Measurements from ENCODE around the gene MYO9A.

MYO9A gene, protein sequence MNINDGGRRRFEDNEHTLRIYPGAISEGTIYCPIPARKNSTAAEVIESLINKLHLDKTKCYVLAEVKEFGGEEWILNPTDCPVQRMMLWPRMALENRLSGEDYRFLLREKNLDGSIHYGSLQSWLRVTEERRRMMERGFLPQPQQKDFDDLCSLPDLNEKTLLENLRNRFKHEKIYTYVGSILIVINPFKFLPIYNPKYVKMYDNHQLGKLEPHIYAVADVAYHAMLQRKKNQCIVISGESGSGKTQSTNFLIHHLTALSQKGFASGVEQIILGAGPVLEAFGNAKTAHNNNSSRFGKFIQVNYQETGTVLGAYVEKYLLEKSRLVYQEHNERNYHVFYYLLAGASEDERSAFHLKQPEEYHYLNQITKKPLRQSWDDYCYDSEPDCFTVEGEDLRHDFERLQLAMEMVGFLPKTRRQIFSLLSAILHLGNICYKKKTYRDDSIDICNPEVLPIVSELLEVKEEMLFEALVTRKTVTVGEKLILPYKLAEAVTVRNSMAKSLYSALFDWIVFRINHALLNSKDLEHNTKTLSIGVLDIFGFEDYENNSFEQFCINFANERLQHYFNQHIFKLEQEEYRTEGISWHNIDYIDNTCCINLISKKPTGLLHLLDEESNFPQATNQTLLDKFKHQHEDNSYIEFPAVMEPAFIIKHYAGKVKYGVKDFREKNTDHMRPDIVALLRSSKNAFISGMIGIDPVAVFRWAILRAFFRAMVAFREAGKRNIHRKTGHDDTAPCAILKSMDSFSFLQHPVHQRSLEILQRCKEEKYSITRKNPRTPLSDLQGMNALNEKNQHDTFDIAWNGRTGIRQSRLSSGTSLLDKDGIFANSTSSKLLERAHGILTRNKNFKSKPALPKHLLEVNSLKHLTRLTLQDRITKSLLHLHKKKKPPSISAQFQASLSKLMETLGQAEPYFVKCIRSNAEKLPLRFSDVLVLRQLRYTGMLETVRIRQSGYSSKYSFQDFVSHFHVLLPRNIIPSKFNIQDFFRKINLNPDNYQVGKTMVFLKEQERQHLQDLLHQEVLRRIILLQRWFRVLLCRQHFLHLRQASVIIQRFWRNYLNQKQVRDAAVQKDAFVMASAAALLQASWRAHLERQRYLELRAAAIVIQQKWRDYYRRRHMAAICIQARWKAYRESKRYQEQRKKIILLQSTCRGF (N-terminal part only)

DNA sequence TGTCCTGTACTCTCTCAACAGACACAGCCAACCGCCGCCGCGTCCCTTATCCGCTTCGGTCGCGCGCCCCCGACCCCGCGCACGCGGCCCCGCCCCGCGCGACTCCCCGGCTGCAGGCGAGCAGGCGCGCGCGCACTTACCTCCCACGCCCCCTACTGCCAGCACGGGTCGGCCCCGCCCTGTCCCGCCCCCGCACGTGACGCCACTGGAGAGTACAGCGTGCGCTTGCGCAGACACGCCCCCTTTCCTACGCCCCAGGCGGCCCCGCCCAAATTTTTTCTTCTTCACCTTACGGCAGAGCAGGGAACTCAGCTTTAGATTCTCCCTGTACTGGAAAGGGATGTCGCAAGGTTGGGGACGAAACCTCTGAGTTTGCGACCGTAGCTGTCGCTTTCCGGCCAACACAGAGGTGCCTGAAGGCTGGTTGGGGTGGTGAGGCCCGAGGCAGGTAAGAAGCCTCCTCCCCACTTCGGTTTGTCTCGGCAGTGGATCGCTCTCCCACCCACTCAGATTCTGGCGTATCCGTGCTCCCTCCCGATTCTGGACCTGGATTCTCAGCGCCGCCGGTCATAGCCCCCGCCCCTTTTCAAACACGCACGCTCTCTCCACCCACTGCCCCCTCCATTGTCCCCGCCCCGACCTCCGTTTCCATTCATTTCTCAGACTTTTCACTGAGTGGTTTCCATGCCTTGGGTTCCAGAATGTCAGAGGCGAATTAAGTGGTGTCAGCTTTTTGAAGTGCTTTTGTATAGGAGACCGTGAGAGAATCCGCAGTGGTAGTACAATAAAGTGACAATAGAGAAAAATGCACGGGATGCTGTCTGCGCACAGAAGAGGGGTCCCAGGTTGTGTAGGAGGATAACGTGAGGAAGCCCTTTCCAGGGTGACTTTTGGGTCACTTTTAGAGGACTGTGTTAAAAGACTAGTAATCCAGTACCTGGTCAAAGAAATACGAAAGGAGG, at the start of gene MYO9A, which contains the start of gene SENP8:
Gene MYO9A (minus strand): TSS at position 134 of the 962 bp plus-strand sequence. CDS start 71,587 bp downstream, outside the sequence.
Gene SENP8 (plus strand): TSS at position 387 of the 962 bp plus-strand sequence. CDS start 21,221 bp downstream, outside the sequence.
- peak; percentile 58 for FAIRE-seq

DNA sequence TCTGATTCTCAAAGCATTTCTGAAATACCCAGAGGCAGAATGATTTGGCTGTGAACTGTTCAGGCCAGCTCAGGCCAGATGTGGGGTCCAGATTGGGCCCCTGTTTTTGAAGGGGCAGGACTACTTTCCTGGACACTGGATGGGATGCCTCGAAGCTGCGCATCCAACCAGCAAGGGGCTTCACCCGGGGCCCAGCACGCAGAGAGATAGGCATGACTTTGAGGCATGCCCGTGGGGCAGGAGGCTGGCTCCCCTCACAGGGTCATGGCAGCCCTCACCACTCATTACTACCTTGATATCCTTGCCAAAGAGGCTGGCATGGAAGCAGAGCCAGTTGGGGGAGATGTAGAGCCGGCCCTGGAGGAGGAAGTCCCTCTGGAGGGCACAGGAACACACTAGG, 49.5 kb upstream of the MYO9A start:
- FAIRE-seq, result no peak

DNA sequence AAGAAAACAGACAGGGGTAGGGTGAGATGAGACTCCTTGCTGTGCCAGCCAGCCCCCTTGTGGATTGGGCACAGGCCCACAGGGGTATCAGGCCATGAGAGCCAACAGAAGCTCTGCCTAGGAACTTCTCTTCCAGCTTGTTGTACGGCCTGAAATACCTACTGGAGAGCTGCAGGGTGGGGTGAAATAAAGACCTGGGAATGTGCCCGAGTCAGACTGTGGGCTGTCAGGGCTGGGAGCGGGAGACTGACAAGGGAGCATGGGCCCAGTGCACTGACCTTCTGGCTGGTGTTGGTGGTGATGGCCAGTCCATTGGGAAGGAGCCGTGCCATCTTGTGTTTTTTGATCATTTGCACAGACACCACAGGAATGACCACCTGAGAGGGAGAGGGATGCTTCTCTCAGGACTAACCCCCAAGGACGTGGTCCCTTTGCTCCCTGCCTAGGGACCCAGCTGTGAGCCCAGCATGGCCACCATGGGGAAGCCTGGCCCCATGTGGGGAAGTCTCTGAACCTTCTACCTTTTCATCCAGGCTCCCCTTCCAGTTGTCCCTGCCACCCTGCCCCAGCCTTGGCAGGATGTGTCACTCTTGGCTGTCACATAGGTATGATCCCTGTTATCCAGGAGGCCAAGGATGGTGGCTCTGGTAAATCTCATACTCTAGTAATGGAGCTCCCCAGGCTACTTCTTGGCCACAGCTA, 48.9 kb upstream of the MYO9A start:
- no peak for FAIRE-seq

DNA sequence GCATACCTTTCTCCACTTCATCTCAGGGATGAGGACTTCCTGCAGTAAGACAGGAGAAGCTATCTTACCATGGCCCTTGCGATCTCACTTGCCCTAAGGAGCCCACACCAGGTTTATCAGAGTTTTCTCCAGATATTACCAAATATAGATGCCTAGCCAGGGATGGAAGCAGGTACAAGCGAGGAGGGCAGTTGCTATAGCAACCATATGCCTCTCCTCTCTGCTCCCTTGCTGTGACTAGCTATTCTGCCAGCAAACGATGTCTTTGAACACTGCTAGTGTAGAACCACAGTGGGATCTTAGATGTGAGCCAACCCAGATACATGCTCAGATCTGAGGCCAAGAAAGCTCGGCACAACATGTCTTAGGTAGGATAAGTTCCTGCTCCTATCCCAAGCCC, 45.8 kb upstream of the MYO9A start:
- no peak for FAIRE-seq

DNA sequence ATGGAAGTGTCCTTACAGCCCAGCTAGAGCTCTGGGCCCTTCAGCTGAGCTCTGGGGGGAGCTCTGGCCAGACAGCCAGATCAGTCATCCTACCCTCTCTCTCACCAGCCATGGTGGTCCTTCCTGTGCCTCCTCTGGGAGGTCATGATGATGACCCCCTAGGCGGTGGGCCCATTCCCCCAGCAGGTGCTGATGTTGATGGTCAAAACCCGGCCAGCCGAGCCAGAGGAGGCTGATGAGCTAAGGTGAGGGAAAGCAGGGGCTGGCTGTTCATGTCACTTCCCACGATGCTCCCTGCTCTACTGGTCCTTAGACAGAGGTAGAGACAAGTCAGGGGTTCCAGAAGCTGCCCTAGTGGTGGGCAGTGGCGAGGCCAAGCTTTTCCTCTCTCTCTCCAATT, 44.6 kb upstream of the MYO9A start:
- FAIRE-seq, result no peak

DNA sequence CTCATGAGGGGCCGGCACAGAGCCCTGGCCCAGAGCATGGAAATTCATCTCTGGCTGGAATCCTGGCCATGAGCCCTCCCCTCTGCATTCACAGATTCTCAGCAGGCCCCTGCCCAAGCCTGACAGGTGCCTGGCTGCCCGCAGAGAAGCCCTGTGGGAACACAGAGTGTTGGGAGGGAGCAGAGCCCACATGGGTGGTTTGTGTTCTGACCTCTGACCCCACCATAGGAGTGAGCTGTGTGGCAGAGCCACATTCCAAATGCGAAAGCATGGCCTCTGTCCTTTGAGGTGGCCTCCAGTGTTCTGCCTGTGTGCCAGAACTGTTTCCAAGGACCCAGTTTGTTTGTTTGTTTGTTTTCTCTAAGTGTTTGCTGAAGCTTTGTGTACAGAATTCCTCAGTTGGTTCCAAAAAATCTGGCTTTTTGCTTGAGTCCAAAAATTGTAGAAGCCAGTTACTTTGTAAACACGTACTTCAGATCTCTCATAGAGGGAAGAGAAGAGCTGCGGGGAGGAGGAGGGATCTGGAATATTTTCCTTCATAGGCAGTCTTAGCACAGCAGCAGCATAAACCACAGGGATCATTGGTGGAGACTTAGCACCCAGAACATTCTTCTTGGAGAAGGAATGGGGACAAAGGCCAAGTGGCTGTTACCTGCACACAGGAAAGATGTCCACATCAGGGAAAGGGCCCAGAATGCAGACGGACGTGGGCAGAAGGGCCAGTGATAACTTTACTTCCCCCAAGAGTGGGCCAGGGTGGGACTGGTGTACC, 43.6 kb upstream of the MYO9A start:
- no peak for FAIRE-seq

DNA sequence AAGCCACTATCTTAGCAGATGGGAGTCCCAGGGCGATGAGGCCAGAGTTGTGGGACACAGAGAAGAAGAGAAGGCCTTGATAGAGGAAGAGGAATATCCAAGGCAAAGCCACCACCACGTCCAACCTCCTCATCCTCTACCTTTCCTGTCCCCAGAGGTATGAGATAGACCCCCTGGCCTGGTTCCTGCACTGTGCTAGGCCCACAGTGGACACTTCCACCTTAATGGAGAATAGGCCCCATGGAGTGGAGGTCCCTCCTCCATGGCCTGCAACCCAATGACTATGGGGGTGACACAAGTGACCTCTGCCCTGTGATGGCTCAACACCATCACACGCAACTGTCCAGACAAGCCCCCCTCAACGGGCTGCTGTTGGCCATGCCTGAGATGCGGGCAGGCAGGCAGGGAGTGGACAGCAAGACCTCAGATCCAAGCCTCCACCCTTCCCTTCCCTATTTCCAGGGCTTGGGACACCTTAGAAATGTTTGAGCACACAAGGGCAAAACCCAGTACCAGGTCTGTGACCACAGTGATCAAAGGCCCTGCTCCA, 42.8 kb upstream of the MYO9A start:
- no peak for FAIRE-seq

DNA sequence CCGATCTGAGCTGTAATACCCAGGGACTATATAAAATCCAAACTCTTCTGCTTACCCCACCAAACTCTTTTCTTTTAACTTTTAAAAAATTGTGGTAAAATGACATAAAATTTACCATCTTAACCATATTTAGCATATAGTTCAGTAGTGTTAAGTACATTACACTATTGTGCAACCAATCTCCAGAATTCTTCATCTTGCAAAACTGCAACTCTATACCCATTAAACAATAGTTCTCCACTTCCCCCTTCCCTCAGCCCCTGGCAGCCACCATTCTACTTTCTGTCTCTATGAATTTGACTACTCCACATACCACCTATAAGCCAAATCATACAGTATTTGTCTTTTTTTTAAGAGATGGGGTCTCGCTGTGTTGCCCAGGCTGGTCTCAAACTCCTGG, 39.0 kb upstream of the MYO9A start:
- no peak for FAIRE-seq

DNA sequence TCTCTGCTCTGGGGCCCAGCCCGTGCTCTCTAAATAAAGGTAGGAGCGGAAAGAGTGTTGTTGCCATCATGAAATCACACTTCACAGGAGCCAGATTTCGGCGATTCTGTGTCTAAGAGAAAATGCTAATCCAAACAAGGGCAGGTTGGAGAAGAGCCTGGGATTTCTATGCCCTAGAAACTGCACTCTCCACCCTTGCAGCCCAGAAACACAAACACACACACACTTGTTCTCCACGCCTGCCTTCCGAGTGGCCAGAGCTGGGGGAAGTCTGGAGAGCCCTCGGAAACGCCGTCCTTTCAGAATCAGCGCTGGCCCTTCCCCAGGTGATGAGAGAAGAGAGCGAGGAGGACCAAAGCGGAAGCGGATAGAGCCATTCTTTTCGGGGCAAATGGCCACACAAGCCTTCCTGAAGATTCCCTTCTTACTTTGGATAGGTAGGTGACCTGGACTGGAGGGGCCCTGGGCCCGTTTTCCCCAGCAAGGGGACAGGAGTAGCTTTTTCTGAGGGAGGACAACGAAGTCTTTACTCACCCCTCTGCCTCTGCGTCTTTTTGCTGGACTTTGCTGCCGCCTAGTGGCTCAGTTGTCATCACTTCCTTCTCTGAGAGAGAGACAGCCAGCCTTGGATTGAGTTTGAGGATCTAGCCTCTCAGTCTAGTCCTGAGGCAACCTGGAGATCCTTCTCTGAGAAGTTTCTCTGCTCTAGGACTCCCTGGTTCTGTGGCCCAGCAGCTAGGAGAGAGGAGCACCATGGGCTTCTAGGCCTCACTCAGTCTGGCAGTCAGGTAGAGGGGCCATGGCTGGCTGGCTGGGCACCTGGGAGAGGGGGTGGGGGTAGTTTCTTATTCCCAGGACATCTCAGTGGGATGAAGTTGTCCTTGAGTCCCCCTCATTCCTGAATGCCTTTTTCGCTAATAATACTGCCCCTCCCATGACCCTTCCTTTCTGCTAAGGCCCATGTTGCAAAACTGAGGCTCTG, 38.0 kb upstream of the MYO9A start:
- no peak for FAIRE-seq

DNA sequence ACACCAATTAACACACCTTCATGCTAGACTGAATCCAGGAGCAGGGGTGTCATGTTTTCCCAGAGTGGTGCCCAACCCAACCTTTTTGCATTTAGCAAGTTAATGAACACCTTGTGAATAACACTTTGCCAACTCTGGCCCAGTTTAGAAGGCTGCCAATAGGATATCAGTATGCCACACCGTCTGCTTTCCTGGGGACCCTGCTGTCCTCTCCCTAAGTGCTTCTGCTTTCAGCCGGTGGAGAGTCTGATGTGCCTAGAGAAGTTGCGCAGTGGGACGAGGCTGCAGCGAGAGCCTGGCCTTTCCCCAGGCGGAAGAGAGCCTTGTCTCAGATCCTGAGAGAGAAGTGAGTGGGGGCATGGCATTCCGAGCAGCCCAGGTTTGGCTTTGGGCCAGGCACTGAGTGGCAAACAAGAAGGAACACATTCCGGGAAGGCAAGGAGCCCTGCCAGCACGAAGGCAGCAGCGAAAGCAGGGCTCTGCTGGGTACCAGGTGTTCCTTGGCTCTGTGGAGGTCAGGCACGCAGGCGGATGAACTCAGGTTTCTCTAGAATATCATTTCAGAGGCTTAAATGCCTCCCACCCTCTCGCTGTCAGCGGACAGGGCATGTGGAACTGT, 37.2 kb upstream of the MYO9A start:
- FAIRE-seq, result no peak

DNA sequence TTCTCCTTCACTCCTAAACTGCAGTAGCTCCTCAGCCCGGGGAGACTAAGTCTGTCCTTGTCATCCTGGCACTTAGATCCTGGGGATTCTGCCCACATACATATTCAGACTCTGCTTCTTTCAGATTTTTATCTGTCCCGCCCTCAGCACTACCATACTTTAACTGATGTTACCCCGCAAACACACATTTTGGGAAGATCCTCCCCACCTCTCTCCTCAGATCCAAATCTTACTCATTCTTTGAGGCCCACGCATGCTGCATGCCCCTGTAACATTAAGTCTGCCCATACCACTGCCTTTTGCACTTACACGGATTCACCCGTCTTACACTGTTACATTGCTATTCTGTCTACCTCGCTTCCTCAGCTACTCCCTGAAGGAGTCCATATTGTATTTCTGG, 36.4 kb upstream of the MYO9A start:
- FAIRE-seq, result no peak

DNA sequence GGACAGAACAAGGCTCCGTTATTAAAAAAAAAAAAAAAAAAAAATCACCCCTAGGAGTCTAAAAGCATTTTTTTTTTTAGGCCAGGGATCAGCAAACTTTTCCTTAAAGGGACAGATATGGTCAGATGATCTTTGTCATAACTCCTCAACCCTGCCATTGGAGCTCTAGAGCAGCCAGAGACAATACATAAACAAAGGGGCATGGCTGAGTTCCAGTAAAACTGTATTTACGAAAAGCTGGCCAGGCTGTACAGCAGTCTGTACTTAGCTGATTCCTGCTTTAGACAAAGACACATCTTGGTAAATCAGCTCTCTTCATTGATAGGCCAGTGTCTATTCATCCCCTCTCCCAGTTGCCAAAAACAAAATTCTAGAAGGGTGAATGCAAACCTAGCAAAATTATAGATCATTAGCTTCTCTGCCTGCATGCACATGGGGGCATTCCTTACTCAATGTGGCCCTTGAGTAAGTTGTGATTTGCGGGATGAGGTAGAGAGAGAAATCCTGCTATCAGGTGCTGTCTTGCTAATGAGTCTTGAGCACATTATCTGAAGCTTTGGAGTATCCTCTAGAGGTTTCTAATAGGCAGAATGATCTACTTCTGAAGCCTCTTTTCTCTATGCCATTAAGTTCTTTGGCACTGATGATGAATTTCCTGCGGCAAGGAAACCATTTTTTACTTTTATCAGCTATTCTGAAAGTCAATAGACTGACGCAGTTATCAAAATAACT, 35.5 kb upstream of the MYO9A start:
- no peak for FAIRE-seq

DNA sequence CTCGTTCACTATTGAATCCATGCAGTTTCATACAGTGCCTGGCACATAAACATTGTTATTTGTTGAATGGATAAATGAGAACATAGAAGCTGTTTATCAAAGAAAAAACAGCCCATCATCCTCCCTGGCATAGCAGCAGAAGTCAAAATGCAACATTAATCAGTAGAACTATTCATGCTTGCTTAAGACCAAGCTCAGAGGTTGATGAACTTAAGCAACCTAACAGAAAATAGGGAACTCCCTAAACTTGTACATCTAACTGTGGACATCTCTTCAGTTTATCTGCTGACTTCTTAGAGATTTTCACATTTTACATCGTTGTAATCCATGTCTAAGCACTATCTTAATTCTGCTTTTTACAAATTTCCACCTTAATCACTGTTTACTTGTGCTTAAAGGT, 29.5 kb upstream of the MYO9A start:
- no peak for FAIRE-seq

DNA sequence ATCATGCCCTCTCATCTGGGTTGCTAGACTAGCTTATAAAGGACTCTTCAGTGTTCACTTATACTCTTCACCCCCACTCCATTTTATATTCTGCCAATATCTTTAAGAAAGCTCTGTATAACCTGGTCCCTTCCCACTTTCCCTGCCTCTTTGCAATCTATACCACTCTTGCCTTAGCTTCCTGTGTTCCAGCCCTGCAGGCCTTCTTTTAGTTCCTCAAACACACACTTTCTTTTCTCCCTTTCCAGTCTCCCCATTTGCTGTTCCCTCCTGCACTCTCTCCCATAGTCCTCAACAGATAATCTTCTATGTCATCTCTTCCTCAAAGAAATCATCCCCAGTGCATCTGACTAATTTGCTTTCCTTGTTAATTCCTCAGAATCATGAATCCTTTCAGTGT, 29.0 kb upstream of the MYO9A start:
- no peak for FAIRE-seq

DNA sequence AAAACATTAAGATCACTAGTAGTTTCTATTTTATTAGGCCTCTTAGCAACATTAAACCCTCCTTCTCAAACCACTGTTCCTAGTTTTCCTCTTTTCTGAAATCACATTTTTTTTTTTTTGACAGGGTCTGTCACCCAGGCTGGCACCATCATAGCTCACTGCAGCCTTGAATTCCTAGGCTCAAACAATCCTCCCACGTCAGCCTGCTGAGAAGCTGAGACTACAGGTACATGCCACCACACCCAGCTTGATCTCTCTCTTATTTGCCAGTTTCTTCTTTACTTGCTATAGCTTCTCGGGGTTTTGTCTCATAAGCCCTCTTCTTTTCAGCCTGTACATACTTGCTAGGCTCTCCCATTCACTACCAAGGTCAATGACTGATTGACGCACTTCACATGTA, 28.3 kb upstream of the MYO9A start:
- no peak for FAIRE-seq

DNA sequence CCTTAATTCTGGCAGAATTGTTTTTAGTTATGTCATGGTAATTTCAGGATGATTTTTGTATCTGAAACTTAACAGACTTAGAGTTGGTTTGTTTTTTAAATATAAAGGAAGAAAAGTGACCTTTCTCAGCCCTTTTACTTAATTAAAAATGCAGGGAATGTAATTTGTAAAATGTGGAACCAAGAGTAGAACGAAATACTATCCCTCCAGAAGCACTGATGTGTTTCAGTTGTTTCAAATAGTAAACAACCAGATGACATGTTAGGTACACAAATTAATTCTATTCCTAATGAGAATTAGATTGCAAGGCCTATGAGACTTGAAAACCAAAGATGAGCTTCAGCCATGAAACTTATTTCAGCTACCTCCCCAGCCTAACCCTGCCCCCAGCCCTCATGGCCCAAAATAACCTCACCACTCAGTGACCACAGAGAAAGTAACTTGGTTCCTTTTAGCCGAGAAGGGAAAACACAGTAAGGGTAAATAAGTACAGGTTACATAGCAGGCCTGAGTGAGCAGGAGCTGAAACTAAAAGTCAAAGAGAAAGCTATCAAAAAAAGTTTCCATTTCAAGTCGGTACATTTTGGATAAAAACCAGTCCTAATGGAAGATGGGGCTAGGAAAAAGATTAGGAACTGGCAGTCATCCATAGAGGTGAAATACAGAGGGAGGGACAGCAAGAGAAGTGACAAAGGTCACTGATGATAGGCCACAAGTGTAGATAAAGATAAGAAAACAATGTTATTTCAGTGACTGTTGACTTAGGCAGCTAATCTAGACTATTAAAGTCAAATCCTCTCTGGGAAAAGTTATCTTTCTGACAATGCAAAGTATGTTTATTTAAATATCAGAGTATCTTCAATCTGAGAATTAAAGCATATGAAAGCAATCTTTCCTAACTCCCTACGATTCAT, 23.5 kb upstream of the MYO9A start:
- no peak for FAIRE-seq

DNA sequence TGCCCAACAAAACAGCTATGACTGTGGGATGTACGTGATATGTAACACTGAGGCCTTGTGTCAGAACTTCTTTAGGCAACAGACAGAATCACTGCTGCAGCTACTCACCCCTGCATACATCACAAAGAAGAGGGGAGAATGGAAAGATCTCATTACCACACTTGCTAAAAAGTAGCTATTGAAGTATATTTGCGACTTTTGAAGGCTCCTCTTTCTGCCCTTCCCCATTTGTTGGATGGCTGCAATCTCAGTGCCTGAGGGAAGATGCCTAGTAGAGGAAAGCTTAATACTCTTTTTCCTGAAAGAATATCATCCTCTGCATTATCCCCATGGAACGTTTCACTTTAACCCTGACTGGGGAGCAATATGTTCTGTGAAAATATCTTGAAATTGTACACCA, 22.1 kb upstream of the MYO9A start:
- no peak for FAIRE-seq

Data from TTC549 (cell line).